ENCODE data around the gene E2F6. TPM values are rescaled to one million over a fixed set of nuclear protein-coding genes. Genes with fewer than 3 reads are reported as not detected.

Gene E2F6
- total and polyA plus RNA-seq, 2 of the 4 experiments (the other 2 are of a cell fraction): 8.2 to 10.9 TPM

- Histone ChIP-seq H3K27ac (ENCODE audit: insufficient read depth, low read length) (no peak overlapping the region), H3K23ac (ENCODE audit: low read depth, low read length) (no peak overlapping the region), H3K9ac (ENCODE audit: low read depth, low read length) (no peak overlapping the region), H3K9me1 (ENCODE audit: insufficient read depth, low read length) (0 out of 2 replicates have a peak, but pooled peaks cover 5% of the 10 kb centered on the region), H2AK5ac (ENCODE audit: low read depth, low read length) (no peak overlapping the region), H3K4me1 (ENCODE audit: control insufficient read depth, insufficient read depth, low read length) (peaks cover 9% of the 10 kb centered on the region), H3K18ac (ENCODE audit: low read depth, low read length) (no peak overlapping the region), H4K20me1 (ENCODE audit: insufficient read depth, low read length) (no peaks in the 10 kb centered on the region), H3K27me3 (ENCODE audit: control insufficient read depth, insufficient read depth, low read length) (no peaks in the 10 kb centered on the region), H2BK5ac (ENCODE audit: low read depth, low read length, poor library complexity, severe bottlenecking) (no peak overlapping the region), H4K5ac (ENCODE audit: low read depth, low read length) (no peak overlapping the region), H2BK15ac (ENCODE audit: low read depth, low read length) (no peak overlapping the region), H3K9me3 (ENCODE audit: control insufficient read depth, insufficient read depth, low read length) (no peaks in the 10 kb centered on the region), H2AK9ac (replicated peaks; ENCODE audit: low read depth, low read length, poor library complexity) (no peak overlapping the region), H4K8ac (ENCODE audit: low read depth in 2 of 2, low read length in 2 of 2) (no peak overlapping the region), H3K36me3 (ENCODE audit: control insufficient read depth, insufficient read depth, low read length) (no peaks in the 10 kb centered on the region), H3K56ac (ENCODE audit: extremely low read depth, insufficient read depth, low read length) (no peak overlapping the region), H3K79me1 (ENCODE audit: low read depth in 1 of 2, low read length in 2 of 2) (no peaks in the 10 kb centered on the region), H3K14ac (replicated peaks; ENCODE audit: low read depth, low read length) (no peak overlapping the region), H3K4ac (ENCODE audit: low read depth, low read length) (no peak overlapping the region), H2AFZ (replicated peaks; ENCODE audit: low read length, poor library complexity) (no peak overlapping the region), H3K4me2 (ENCODE audit: low read depth, low read length) (no peak overlapping the region), H3K4me3 (ENCODE audit: insufficient read depth, low read depth, low read length) (no peak overlapping the region), H2BK20ac (ENCODE audit: low read depth, low read length) (no peak overlapping the region), H4K91ac (ENCODE audit: insufficient read depth, low read depth, low read length) (no peak overlapping the region), H2BK120ac (ENCODE audit: low read depth, low read length) (no peak overlapping the region)
- ChIA-PET CTCF (interaction anchor here (0.7 kb wide), 1 partner anchor 14 kb away, joined by 4 read pairs; no protein-coding TSS in a partner anchor), POLR2A (ENCODE audit: unreplicated experiment) (no interaction called here)
- no CpG with 5 or more reads among the region's 2 CpGs for WGBS, 2 experiments (ENCODE audit: extremely low coverage in 2 of 2, insufficient read length in 1 of 2)
- ATAC-seq (ENCODE audit: low read depth) (no peak), DNase-seq (no peak)
- dilution Hi-C loops (cut with HindIII; ENCODE audit: low sequenced_read_pairs, unreplicated experiment) (no loop called here), in situ Hi-C loops (cut with MboI; ENCODE audit: low sequenced_read_pairs) (no loop called here), intact Hi-C loops (cut with micrococcal nuclease) (no loop called here)
- no TSS peak for BruUV-seq (replicated peaks)
- TF ChIP-seq ELK1 (IDR thresholded peaks at IDR 0.05; ENCODE audit: borderline replicate concordance, low read depth, low read length) (no peak), MXI1 (IDR thresholded peaks at IDR 0.05; ENCODE audit: borderline replicate concordance, low read depth, low read length) (no peak), FOS (IDR thresholded peaks at IDR 0.05; ENCODE audit: low read depth, low read length) (no peak), NFE2L2 (IDR thresholded peaks at IDR 0.05; ENCODE audit: low read depth, low read length) (no peak), CHD1 (IDR thresholded peaks at IDR 0.05; ENCODE audit: low read depth, low read length) (no peak)
These were observed 68.4 kb downstream of the E2F6 start for GRCh38 chr2:11397513-11397912.
